Stimulated activated CD8-positive, alpha-beta memory T cell treated with anti-CD3 and anti-CD28 coated beads, Interleukin-4, amount 100 ng/mL, for 48 hours (primary cell): ENCODE measurements around the gene SLC35B4.
"Not testable (repeated sequence)": the region's sequence is repeated elsewhere in the genome, so short reads cannot be mapped to it uniquely, and the experiment has no call there.

Experiments used
- DNase-seq: peaks from one replicate; pipeline ENCODE4 v3.0.0-alpha.2; 2020

SLC35B4 gene

DNA sequence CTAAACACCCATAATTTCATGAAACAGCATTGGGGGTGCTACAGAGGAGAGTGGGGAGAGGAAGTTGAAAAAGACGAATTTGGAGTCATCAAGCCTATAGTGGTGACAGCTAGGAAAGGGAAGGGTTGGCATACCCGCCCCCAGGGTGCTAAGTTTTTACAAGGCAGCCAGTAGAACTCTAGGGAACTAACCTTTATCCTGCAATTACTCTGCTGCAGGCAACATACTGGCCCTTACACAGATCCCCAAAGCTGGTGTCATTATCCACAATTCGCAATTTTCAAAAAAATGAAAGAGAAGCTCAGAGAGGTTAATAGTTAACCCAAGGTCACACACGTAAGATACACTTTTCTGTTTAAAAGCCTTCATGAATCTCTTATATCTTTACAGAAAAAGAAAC, 14.2 kb upstream of the SLC35B4 start:
- DNase-seq = no peak

DNA sequence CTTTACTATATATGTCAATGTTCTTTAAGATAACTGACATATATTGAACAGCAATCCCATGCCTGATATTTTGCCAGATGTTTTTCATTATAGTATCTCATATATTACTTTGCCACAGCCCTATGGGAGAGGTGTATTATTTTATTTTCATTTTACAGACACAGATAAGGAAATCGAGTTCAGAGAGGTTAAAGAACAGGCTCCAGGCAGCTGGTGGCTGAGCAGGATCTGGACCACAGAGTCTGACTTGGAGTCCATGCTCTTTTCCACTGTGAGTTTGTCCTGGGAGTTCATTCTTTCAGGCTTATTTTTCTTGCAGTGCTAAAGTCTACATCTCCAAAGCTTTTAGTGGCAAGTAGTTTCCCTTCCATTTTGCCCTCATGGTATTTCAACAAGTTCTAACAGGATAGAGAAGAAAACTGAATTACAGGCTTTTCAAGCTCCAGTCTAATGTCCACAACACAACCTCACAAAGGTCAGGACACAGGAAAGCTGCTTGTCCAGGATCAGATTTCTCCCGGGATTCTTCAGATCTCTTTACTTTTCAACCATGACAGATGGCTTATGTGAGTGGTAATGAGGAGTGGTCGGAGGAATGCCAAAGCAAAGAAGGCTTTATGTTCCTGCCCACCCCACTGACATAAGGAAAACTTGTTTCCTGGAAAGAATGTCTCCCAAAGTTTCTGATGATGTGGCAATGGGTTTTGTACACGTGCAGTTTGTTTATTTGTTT, 13.1 kb upstream of the SLC35B4 start:
- no peak for DNase-seq

DNA sequence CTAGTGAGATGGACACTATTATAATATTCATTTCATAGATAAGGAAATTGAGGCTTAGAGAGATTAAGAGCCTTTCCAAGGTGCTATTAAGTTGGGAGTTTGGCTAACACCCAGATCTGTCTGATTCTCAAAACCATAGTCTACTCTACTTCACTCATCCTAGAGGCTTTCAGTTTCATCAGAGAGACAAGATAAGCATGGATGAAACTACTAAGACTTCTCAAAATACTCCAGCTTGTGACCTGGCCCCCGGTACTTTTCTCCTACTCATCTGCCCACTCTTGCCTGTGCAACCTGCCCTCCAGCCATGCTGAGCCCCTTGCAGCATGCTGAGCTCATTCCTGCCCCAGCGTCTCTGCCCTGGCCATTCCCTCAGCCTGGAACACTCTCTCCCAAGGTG, 12.2 kb upstream of the SLC35B4 start:
- DNase-seq = no peak

DNA sequence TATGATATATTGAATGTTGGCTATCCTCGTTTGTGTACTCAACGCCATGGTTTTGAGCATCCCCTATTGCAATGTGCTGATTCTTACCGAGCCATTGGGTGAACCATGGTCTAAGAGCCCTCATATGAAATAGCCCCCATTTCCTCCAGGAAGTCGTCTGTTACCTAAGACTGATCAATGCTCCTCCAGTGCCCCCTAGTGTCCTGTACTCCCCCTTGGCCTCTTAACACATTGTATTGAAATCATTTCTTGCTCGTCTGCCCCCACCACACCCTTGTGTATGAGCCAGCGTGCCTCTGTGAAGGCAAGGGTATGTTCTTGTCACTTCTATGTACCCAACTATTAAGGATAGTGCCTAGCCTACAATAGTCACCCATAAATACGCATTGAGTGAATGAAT, 11.2 kb upstream of the SLC35B4 start:
- peak; percentile 72 for DNase-seq

DNA sequence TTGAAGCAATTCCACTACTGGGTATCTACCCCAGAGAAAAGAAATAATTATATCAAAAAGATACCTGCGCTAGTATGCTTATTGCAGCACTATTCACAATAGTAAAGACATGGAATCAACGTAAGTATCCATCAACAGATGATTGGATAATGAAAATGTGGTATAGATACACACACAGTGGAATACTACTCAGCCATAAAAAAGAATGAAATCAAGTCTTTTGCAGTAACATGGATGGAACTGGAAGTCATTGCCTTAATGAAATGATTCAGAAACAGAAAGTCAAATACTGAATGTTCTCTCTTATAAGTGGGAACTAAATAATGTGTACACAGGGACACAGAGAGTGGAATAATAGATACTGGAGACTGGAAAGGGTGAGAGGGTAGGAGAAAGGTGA, 7.4 kb upstream of the SLC35B4 start:
- no peak for DNase-seq

DNA sequence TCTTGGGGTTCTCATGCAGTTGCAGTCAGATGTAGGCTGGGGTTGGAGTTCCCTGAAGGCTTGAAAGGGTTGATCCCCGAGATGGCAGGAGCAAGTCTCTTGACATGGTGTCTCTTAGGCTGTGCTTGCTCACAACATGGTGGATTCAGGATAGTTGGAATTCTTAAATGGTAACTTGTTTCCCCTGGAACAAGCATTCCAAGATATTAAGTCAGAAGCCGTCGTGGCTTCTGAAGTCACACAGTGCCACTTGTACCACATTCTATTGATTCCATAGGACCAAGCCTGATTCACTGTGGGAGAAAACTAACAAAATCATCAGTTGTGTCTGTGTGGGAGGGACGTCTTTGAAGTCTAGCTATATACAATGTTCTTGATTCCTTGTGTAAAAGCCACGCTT, 3.5 kb upstream of the SLC35B4 start:
- DNase-seq = no peak

DNA sequence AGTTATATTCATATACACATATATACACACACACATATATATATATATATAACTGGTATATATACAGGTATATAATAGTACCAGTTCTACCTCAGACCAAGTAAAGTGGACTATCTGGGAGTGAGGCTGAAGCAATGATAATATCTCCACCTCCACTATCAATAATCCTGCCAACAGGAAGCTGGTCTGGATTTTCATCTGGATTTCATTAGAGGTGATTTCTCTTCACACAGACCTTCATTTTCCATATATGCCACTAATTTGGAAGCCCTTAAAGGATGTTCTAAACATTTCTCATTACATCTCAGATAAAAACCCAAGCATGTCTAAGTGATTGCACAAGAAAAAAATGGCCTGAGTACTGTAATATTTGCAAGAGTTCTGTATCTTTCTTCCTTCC, 1.7 kb upstream of the SLC35B4 start:
- DNase-seq = no peak

DNA sequence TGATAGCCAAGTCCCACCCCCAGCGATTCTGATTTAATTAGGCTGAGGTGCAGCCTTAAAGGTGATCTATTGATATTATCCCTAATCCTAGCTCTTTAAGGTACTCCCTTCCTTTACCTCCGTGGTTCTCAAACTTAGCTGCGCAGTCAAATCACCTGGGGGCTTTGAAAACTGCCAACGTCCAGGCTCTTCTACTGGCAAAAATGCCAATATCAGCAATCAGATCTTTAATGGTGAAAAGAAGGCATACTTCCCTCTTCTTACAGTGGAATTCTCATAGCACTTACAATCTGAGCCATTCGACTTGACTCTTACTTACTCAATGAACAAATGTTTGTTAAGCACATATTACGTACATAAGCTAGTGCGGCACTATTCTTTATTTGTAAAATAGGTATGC, 704 bp upstream of the SLC35B4 start:
- no peak for DNase-seq

DNA sequence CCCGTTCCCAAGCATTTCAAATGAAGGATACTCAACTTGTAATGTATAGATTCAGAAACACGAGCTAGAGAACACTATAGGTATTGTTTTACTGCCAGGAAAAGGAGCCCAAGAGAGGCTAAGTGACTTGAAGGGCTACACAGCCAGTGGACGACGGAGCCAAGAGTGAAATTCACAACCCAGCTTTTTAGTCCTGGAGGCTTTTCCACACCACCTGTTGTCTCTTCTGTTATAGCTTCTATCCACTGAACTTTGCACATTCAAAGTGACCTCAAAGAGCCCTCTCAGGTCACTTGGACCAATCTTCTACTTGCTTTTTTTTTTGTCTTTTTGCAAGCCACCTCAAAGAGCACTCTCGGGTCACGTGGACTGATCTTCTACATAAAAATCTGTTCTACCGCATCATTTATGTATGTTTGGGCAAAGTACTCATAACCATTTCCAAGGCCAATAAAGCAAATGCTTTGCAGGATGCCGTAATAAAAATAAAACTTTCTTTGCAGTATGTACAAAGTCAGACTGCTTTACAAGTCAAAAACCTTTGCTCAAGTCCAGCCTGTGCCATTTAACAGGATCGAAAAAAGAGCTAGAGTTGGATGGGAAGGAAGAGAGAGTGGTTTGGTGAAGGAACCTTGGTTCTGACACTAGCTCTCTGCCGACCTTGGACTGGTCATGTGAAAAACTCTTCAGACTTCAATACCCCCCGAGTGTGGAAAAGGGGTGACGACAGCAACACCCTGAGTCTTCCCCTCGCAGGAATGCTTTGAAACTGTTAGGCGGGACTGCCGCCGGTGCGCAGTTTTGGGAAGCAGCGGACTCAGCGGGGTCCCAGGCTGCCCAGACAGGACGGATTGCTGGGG, 821 bp downstream of the SLC35B4 start:
- no peak for DNase-seq

DNA sequence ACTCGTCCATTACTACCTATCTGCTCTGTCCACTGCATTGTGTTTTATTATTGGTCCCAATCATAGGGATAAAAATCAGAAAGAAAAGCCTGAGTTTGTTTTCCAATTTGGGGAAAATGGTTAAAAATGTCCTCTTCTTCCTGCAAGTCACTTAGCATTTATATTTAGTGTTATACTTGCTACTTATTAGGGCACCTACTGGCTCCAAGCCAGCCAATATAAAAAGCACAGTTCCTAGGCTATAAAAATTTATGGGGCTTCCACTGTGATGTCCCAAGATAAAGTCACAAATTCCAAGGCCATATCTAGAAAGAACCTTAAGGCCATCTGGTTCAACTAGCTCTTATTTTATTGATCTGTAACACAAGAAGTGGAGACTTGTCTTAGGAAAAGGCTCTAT, 3.2 kb downstream of the SLC35B4 start:
- DNase-seq = no peak

DNA sequence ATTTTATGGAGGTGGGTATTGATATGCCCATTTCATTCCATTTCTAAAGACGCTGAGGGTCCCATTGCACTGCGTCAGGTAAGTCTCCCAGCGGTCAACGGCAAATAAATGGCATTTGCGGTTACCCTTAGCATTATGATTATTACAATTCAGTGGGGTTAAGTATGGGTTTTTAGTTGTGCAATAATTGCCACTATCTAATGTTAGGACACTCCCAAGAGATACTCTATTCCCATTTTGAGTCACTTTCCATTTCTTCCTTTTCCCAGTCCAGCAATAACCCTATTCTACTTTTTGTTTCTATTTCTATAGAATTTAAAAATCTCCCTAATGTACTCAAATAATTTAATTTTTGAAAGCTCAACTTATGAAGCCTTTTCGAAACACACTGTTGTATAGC, 4.0 kb downstream of the SLC35B4 start:
- DNase-seq = no peak

DNA sequence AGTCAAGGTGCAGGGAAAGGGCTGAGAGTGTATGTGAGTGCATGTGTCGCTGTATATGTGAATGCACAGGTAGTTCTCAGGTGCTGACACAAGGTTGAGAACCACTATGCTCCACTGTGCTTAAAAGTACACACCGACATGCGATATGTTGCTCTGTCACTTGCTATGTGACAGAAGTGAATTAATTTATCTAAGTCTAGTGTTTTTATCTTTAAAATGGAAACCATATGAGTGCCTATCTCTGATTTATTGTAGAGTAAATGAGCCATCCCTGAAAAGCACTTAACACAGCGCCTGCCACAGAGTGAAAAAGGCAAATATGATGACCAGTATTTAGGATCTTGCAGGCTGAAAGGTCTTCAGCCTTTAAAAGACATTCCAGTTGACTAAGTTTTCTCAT, 4.9 kb downstream of the SLC35B4 start:
- DNase-seq = no peak

DNA sequence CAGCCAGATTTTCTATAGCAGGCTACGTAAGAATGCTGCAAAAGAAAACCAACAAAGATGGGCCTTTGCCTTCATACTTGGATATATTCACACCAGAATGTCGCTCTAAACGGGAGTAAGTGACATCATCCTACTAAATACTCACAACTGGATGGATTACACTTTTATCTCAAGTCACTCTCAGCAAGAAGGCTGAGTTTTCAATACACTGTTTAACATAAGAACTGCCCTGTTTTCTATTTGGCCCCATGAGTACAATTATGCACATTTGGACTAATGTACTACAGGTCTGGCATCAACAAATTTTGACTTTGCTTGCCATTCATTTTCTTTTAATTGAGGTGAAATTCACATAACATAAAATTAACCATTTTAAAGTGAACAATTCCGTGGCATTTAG, 8.2 kb downstream of the SLC35B4 start:
- no peak for DNase-seq

DNA sequence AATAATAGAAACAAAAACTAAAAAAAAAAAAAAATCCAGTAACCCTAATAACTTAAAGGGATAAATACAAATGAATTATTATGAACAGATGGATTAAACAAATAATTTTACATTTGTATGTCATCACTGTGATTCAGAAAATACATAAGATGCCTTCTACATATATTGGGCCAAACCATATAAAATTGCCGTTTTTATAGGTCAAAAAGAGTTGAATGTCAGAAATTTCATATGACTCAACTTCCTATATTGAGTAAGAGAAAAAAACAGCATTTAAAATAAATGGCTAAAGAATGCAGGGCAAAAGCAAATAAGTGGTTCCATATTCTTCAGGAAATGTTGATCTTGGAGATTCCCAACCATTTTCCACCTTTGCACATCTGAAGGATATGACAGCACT, 9.4 kb downstream of the SLC35B4 start:
- no peak for DNase-seq

DNA sequence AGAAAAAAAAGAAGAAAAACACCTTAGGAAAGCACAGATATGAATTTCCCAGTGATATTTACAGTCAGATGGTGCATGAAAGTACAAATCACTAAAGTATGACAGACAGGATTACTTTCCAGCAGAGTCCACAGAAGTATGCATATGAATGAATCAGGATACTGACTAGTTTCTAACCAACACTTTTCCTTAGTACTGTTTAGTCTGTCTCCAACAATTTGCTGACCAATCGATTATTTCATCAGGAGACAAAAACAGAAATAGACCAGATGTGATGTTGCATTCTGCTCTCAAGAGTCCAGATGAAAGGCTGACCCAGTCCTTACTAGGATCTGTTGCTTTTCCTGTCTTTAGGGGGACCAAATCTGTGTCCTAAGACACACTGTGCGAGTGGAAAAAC, 14.6 kb downstream of the SLC35B4 start:
- DNase-seq = no peak

DNA sequence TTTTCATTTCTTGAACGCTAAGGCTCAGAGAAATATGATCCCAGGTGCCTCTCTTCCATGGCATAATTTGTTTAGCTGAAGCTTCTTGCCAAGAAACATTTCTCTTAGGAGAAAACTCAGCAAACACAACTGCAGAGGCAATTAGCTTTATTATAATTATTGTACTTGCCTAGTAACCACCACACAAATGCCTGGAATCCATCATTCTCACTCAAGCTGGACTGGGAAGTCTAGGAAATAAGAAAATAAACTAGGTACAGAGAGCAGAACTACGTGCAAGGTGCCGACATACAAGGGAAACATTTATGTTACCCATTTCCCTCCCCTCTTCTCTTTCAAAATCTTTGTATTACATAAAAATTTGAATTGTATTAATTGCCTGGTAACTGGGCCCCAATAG, 15.1 kb downstream of the SLC35B4 start:
- no peak for DNase-seq

DNA sequence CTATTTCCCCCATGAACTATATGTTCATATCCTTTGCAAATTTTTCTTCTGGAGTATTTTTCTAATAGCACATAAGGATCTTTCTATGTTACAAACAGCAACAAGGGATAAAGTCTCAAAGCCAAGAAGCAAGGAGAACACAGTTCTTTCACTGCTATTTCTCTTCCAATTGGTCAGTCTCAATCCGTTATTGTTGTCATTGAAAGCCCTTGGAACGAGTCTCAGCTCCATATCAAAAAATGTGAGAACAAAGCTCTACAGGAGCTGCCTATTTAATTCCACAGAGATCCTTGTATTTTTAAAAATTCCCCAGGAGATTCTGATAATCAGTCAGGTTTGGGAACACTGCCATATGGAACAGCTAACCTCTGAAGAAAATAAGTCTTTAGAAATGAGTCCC, 15.7 kb downstream of the SLC35B4 start:
- DNase-seq = no peak

DNA sequence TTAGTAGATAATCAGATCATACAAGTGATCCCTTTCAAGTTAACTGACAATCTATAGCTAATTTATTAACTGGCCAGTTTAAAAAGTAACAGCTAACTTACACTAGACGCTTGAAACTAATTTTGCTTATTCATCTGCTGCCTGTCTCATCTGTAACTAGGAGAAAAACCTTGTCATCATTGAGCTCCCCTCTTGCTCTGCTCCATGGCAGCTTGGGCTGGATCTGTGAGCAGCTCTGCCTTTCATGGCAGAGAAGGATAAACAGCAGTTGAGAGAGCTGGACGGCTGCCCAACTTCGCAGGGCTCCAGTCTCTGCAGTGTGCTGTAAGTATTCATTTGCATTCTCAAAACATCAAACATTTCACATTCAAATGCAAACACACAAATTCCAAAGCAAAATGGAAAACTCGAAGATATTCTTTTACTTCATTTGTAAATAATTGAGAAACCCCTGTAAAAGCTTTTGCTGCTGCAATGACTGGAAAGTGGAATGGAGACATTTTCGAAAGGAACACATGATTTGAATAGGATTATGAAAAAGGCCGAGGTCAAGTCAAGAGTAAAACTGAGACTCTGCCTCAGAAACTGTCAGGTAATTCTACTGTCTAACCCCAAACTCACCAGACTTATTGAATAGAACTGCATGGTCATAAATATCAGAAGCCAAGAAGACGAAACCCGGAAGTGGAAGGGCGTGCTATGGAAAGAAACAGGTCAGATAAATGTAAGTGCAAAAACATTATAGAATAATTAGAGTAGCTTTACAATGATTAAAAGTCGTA, 17.6 kb downstream of the SLC35B4 start:
- DNase-seq = no peak

DNA sequence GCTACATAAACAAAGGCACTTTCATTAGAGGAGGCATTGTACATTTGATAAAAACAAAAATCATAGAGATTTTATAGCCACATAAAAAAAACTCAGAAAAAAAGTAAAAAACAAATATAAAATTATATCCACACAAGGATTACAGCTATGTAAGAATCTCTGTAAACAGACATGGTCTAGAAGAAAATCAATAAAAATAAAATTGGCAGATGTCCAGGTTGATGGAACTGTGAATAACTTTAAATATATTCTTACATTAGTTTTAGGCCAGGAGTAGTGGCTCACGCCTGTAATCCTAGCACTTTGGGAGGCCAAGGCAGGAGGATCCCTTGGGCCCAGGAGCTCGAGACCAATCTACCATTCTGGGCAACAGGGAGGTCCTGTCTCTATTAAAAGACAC, 19.2 kb downstream of the SLC35B4 start:
- DNase-seq = no peak

DNA sequence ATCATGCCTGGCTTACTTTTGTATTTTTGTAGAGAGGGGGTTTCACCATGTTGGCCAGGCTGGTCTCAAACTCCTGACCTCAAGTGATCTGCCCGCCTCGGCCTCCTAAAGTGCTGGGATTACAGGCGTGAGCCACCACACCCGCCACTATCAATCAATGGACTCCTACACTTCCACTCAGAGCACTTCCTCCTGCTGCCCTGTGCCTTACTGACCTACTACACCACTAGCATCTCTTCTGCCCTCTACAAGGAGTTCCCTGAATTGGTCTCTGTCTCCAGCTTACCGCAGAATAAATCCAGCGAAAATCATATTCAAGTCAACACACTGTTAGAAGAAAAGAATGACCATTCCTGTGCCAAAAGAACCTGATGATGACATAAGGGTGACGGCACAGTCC, 20.7 kb downstream of the SLC35B4 start:
- not testable (repeated sequence) for DNase-seq

DNA sequence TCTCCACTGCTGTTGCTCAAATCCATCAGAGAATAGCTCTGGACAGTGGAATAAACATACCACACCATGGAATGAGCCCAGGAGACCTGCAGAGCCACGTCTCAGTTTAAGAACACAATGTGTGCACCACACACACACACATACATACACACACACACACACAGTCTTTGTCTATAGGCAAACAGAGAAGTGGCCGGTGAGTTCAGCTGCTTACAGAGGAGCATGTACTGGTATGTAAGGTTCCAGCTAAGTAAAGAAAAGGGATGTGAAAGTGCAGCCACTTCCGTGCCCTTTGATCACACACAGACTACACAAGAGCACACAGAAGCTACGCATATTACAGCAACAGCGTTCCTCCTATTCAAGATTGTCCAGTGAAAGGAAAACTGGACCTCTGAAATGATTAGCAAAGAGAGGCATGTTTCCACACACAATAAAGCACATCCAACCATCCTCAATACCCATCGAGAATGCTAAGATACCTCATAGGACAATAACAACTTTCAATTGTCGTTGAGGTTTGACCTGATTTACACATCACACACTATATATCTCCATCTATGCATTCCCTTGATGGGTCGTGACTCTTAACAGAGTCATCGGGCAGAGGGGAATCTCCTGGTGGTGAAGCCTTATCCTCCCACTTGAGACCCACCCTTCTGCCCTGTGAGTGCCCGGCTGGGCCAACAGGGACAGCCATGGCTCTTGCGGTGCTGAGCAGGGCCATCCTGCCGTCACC, 23.6 kb downstream of the SLC35B4 start:
- DNase-seq = no peak

DNA sequence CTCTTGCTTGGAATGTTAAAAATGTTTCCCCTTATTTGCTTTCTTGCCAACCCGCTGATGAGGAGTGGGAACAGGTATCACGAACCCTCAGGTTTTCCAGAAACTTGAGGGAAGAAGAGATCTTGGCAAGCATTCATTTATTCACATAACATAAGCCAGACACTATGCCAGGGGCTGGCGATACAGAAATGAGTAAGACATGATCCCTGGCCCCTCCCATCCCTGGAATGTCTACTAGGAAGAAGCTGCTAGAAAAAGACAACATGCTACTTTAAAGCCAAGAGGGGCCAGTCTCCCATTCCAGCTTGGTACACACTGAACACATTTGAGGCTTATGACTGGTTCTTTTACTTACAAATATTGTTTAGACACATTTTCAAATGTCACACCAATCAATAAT, 26.4 kb downstream of the SLC35B4 start:
- DNase-seq = no peak

DNA sequence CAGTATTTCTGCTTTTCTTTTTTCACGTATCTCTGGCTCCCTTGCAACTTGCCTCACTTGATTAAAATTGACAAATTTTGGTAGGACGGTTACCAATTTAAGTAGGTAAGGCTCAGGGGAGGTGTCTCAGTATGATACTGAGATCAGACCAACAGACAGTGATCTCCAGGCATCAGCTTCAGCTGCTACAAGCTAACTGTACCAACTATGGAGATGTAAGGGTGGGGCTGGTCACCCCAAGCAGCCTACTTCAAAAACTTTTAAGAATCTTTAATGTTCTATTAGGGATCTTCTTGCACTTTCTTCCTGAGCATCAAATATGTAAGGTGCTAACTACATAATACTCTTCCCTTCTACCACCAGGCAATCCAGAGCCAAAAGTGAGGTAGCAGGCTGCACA, 26.9 kb downstream of the SLC35B4 start:
- DNase-seq = no peak
